GM19240 (cell line): ENCODE measurements around the gene MRPL58.
"Not testable (repeated sequence)": the region's sequence is repeated elsewhere in the genome, so short reads cannot be mapped to it uniquely, and the experiment has no call there.

Experiments used
- DNase-seq: peaks from one replicate; pipeline ENCODE4 v3.0.0; 2011; ENCODE audit warnings: low spot score; ENCODE audit not compliant: insufficient read length

MRPL58 gene

GRCh38 chr17:75012096-75012345 is 449 bp upstream of the MRPL58 start:
- no peak for DNase-seq

- no peak for DNase-seq
Measured at GRCh38 chr17:75013092-75013559, 656 bp downstream of the MRPL58 start.

GRCh38 chr17:75019146-75019545 is 6.7 kb downstream of the MRPL58 start:
- DNase-seq: no peak

GRCh38 chr17:75019710-75020109 is 7.2 kb downstream of the MRPL58 start:
- DNase-seq: no peak

GRCh38 chr17:75020331-75021110 is 8.1 kb downstream of the MRPL58 start:
- no peak for DNase-seq

- DNase-seq: no peak
Measured at GRCh38 chr17:75024686-75025397, 12.4 kb downstream of the MRPL58 start.

- DNase-seq: not testable (repeated sequence)
Measured at GRCh38 chr17:75025398-75025734, 12.9 kb downstream of the MRPL58 start.

- DNase-seq: not testable (repeated sequence)
Measured at GRCh38 chr17:75026650-75027049, 14.2 kb downstream of the MRPL58 start.

GRCh38 chr17:75030161-75030560 is 17.7 kb downstream of the MRPL58 start:
- no peak for DNase-seq

GRCh38 chr17:75031972-75032719 is 19.7 kb downstream of the MRPL58 start:
- no peak for DNase-seq

GRCh38 chr17:75032720-75033280 is 20.3 kb downstream of the MRPL58 start:
- DNase-seq: no peak

GRCh38 chr17:75033346-75034235 is 21.1 kb downstream of the MRPL58 start:
- peak; percentile 42 for DNase-seq

GRCh38 chr17:75034236-75034908 is 21.9 kb downstream of the MRPL58 start:
- DNase-seq: peak; percentile 50

GRCh38 chr17:75036643-75037268 is 24.3 kb downstream of the MRPL58 start:
- DNase-seq: no peak

- no peak for DNase-seq
Measured at GRCh38 chr17:75039238-75039637, 26.8 kb downstream of the MRPL58 start.

- DNase-seq: no peak
Measured at GRCh38 chr17:75041656-75042280, 29.3 kb downstream of the MRPL58 start.

GRCh38 chr17:75043789-75044188 is 31.3 kb downstream of the MRPL58 start:
- not testable (repeated sequence) for DNase-seq

- DNase-seq: no peak
Measured at GRCh38 chr17:75044716-75045115, 32.2 kb downstream of the MRPL58 start.

GRCh38 chr17:75045946-75046406 is 33.5 kb downstream of the MRPL58 start:
- DNase-seq: not testable (repeated sequence)
